H1 (cell line): ENCODE results near the gene PDZRN3. TPM values are rescaled to one million over a fixed set of nuclear protein-coding genes. Genes with fewer than 3 reads are reported as not detected.

Experiments used
- CTCF ChIA-PET: fragments of 300-600 bp; sonication (Branson Sonifier 250); formaldehyde crosslinking; loops from one replicate; lab custom pipeline; 2021; ENCODE audit not compliant: partially characterized antibody; lab: Charles Lee
- POLR2A ChIA-PET: fragments of 300-600 bp; sonication (Branson Sonifier 250); formaldehyde crosslinking; loops from one replicate; lab custom pipeline; 2021; ENCODE audit warnings: inconsistent platforms; ENCODE audit not compliant: partially characterized antibody; lab: Charles Lee
- DNase-seq, 2 experiments: peaks; one replicate each; pipeline versions ENCODE4 v3.0.0 to v3.0.0-alpha.2; 2010 to 2022; ENCODE audit warnings: low spot score in 2 of 2, low read depth in 1 of 2, mixed read lengths in 1 of 2
- FAIRE-seq: peaks from 2 replicates; lab custom pipeline; 2011; peaks lifted over from hg19 to GRCh38; lab: Jason Lieb, UNC
- H2AFZ ChIP-seq: 2 replicates; pipeline ENCODE4 v1.8.1; 2012; ENCODE audit warnings: low read length, inconsistent platforms
- H2AK5ac ChIP-seq: 2 replicates; pipeline ENCODE4 v1.6.1; 2013; ENCODE audit warnings: low read depth, low read length
- H2BK120ac ChIP-seq: replicated peaks from 2 replicates; pipeline ENCODE3; 2013; ENCODE audit warnings: low read depth, low read length, inconsistent platforms
- H2BK12ac ChIP-seq: 2 replicates; pipeline ENCODE4 v1.6.1; 2013; ENCODE audit warnings: low read depth, low read length
- H2BK15ac ChIP-seq: 2 replicates; pipeline ENCODE4 v1.6.1; 2013; ENCODE audit warnings: low read length
- H2BK20ac ChIP-seq: 2 replicates; pipeline ENCODE4 v1.6.1; 2013; ENCODE audit warnings: low read length
- H2BK5ac ChIP-seq: 2 replicates; pipeline ENCODE4 v1.6.1; 2013; ENCODE audit warnings: low read depth, low read length
- H3K14ac ChIP-seq: 2 replicates; pipeline ENCODE4 v1.6.1; 2013; ENCODE audit warnings: inconsistent platforms; ENCODE audit not compliant: insufficient read length
- H3K18ac ChIP-seq: 2 replicates; pipeline ENCODE4 v1.6.1; 2013; ENCODE audit warnings: low read length; ENCODE audit errors: extremely low read depth
- H3K23ac ChIP-seq: 2 replicates; pipeline ENCODE4 v1.6.1; 2013; ENCODE audit warnings: inconsistent platforms; ENCODE audit not compliant: insufficient read length
- H3K23me2 ChIP-seq: 2 replicates; pipeline ENCODE4 v1.6.1; 2013; ENCODE audit warnings: low read depth, low read length
- H3K27ac ChIP-seq: 2 replicates; pipeline ENCODE4 v1.6.1; 2011; ENCODE audit warnings: low read depth, low read length, inconsistent platforms
- H3K27me3 ChIP-seq, 4 experiments: replicated peaks in 1 of 4; 1 replicate in 1 of 4; 2 replicates in 3 of 4; pipeline versions ENCODE4 v1.6.1 to v1.8.1; 2011 to 2013; ENCODE audit warnings: low read length in 3 of 4, mild to moderate bottlenecking in 3 of 4, inconsistent platforms in 2 of 4, mixed read lengths in 2 of 4, moderate library complexity in 1 of 4; ENCODE audit not compliant: control insufficient read depth in 3 of 4, insufficient read depth in 3 of 4; ENCODE audit errors: extremely low read depth in 1 of 4
- H3K36me3 ChIP-seq, 4 experiments: 2 replicates each; pipeline versions ENCODE4 v1.6.1 to v1.8.1; 2011 to 2013; ENCODE audit warnings: mild to moderate bottlenecking in 4 of 4, low read length in 3 of 4, moderate library complexity in 2 of 4, control low read depth in 1 of 4, inconsistent platforms in 1 of 4; ENCODE audit not compliant: insufficient read depth in 4 of 4, control insufficient read depth in 2 of 4
- H3K4ac ChIP-seq: replicated peaks from 2 replicates; pipeline ENCODE3; 2013; ENCODE audit warnings: low read length, low read depth, mixed read lengths, inconsistent platforms; ENCODE audit not compliant: insufficient read length
- H3K4me1 ChIP-seq, 4 experiments: replicated peaks in 1 of 4; 1 replicate in 1 of 4; 2 replicates in 3 of 4; pipeline versions ENCODE4 v1.6.1 to v1.8.1; 2011 to 2013; ENCODE audit warnings: low read length in 3 of 4, inconsistent platforms in 2 of 4, mixed read lengths in 1 of 4; ENCODE audit not compliant: insufficient read depth in 4 of 4, control insufficient read depth in 3 of 4
- H3K4me2 ChIP-seq, 2 experiments: 2 replicates each; pipeline versions ENCODE4 v1.6.1 to v1.8.1; 2011 to 2013; ENCODE audit warnings: low read depth in 2 of 2, low read length in 2 of 2, control low read depth in 1 of 2, inconsistent platforms in 1 of 2, mild to moderate bottlenecking in 1 of 2; ENCODE audit not compliant: insufficient read depth in 1 of 2
- H3K4me3 ChIP-seq, 4 experiments: fragments of 200-600, 300-600 bp in 1 of 4; sonication (generic), shearing (Covaris generic), sonication (Bioruptor Twin) in 1 of 4; 2 replicates each; pipeline versions ENCODE4 v1.5.1 to v1.8.1; 2011 to 2016; ENCODE audit warnings: low read length in 4 of 4, low read depth in 3 of 4, control low read depth in 2 of 4, inconsistent platforms in 2 of 4, mild to moderate bottlenecking in 2 of 4, mixed read lengths in 1 of 4, moderate library complexity in 1 of 4; ENCODE audit not compliant: insufficient read depth in 2 of 4; ENCODE audit errors: extremely low read depth in 1 of 4
- H3K56ac ChIP-seq: replicated peaks from 2 replicates; pipeline ENCODE3; 2013; ENCODE audit warnings: low read depth, mild to moderate bottlenecking, mixed read lengths, low read length, inconsistent platforms; ENCODE audit not compliant: insufficient read length
- H3K79me1 ChIP-seq: 2 replicates; pipeline ENCODE4 v1.6.1; 2013; ENCODE audit warnings: low read depth, low read length, control low read depth
- H3K79me2 ChIP-seq, 2 experiments: 2 replicates each; pipeline versions ENCODE4 v1.6.1 to v1.8.1; 2012 to 2013; ENCODE audit warnings: low read length in 2 of 2, mild to moderate bottlenecking in 2 of 2, inconsistent platforms in 1 of 2; ENCODE audit not compliant: insufficient read depth in 2 of 2, control insufficient read depth in 1 of 2
- H3K9ac ChIP-seq, 4 experiments: replicated peaks in 1 of 4; 1 replicate in 1 of 4; 2 replicates in 3 of 4; pipeline versions ENCODE4 v1.6.1 to v1.8.1; 2011 to 2013; ENCODE audit warnings: low read depth in 3 of 4, low read length in 3 of 4, control low read depth in 2 of 4, mild to moderate bottlenecking in 2 of 4, moderate library complexity in 2 of 4, inconsistent platforms in 1 of 4; ENCODE audit errors: extremely low read depth in 1 of 4
- H3K9me3 ChIP-seq, 2 experiments: 2 replicates each; pipeline versions ENCODE4 v1.6.1 to v1.8.1; 2012 to 2013; ENCODE audit warnings: mild to moderate bottlenecking in 2 of 2, moderate library complexity in 2 of 2, control low read depth in 1 of 2, inconsistent platforms in 1 of 2, low read depth in 1 of 2, low read length in 1 of 2, mixed read lengths in 1 of 2; ENCODE audit not compliant: insufficient read depth in 2 of 2
- H4K20me1 ChIP-seq, 2 experiments: replicated peaks in 1 of 2; 2 replicates each; pipeline versions ENCODE3 to v1.8.1; 2011 to 2013; ENCODE audit warnings: inconsistent platforms in 2 of 2, low read length in 2 of 2, mild to moderate bottlenecking in 1 of 2; ENCODE audit not compliant: insufficient read depth in 2 of 2, control insufficient read depth in 1 of 2
- H4K5ac ChIP-seq: 2 replicates; pipeline ENCODE4 v1.6.1; 2013; ENCODE audit warnings: low read length, low read depth, mixed read lengths, inconsistent platforms; ENCODE audit not compliant: insufficient read length
- H4K8ac ChIP-seq: 2 replicates; pipeline ENCODE4 v1.8.0; 2013; ENCODE audit warnings: mild to moderate bottlenecking, moderate library complexity, low read length, inconsistent platforms; ENCODE audit not compliant: insufficient read depth; ENCODE audit errors: extremely low read depth
- H4K91ac ChIP-seq: replicated peaks from 2 replicates; pipeline ENCODE3; 2013; ENCODE audit warnings: low read length, mixed read lengths, inconsistent platforms; ENCODE audit not compliant: insufficient read length
- JUN ChIP-seq: IDR thresholded peaks from 2 replicates; pipeline ENCODE4 v1.6.1; 2011; ENCODE audit warnings: low read depth, mild to moderate bottlenecking, improper control_type of control experiment, low read length
- POLR2AphosphoS5 ChIP-seq: IDR thresholded peaks from 2 replicates; pipeline ENCODE4 v1.6.1; 2011; ENCODE audit warnings: low read depth, low read length
- POU5F1 ChIP-seq: IDR thresholded peaks from 2 replicates; pipeline ENCODE4 v1.6.1; 2011; ENCODE audit warnings: low read depth, mild to moderate bottlenecking, low read length, moderate library complexity
- SAP30 ChIP-seq: fragments of 300-600 bp; sonication (generic); IDR thresholded peaks from 2 replicates; pipeline ENCODE4 v1.7.1; 2012; ENCODE audit warnings: low read length, moderate library complexity, mild to moderate bottlenecking, inconsistent platforms; ENCODE audit not compliant: insufficient read depth, insufficient replicate concordance
- YY1 ChIP-seq: IDR thresholded peaks from 2 replicates; pipeline ENCODE4 v1.6.1; 2011; ENCODE audit warnings: low read depth, mild to moderate bottlenecking, low read length
- WGBS, 2 experiments: shearing (Covaris generic) in 1 of 2; methylation state at CpG; one replicate each; pipeline versions ENCODE4 v1.1.6 to v1.1.7; 2013 to 2015; ENCODE audit warnings: low lambda C conversion rate in 2 of 2, mixed read lengths in 2 of 2, inconsistent platforms in 1 of 2, low coverage in 1 of 2, missing lambda C conversion rate in 1 of 2; ENCODE audit not compliant: insufficient replicate concordance in 2 of 2, insufficient coverage in 1 of 2, insufficient read length in 1 of 2; ENCODE audit errors: extremely low coverage in 1 of 2, missing lambda C conversion rate in 1 of 2; 5-methylcytosine and 5-hydroxymethylcytosine counted together
- polyA plus RNA-seq, 7 experiments: library from polyadenylated mRNA; depleted of rRNA in 3 of 7; stranded (reverse) in 5 of 7; unstranded in 2 of 7; fragments of >200 nt in 5 of 7; fragments of 200-250 nt in 2 of 7; gene quantifications; 1 replicate in 5 of 7; 2 replicates in 1 of 7; 4 replicates in 1 of 7; pipeline versions ENCODE4 v1.2.1 to v1.2.3, GENCODE V29; 2011 to 2013; ENCODE audit warnings: missing spikeins in 2 of 7, mixed read lengths in 2 of 7
- total RNA-seq: library from RNA; stranded (reverse); fragmentation: NEBNext Ultra II Directional; extraction: Animal tissue kit (Norgen Biotek cat#: 25700); gene quantifications from 2 replicates; pipeline ENCODE4 v1.2.1, GENCODE V29; 2021
- TF ChIP-seq, protein P1 (sequence below): IDR thresholded peaks from 2 replicates; pipeline ENCODE4 v1.6.1; 2012; ENCODE audit warnings: inconsistent platforms

Gene PDZRN3
- total and polyA plus RNA-seq, 2 of the 8 experiments (the other 6 are each of a cell fraction or from before 2014, with no cell fraction given), result 4.2 to 20.5 TPM

- H2BK5ac ChIP-seq, result no peak overlapping the region
- no peak overlapping the region for H2AFZ ChIP-seq
- H3K9me3 ChIP-seq, result no peaks in the 10 kb centered on the region
- no peak overlapping the region for H3K14ac ChIP-seq
- no peaks in the 10 kb centered on the region; a peak in 2 of 7 replicates for H3K27me3 ChIP-seq
- H2BK12ac ChIP-seq, result no peak overlapping the region
- no peak overlapping the region for H3K9ac ChIP-seq
- DNase-seq (no peak), FAIRE-seq (no peak)
- 90% methylated on average over 4 of the region's 4 CpGs; no CpG with 5 or more reads in 1 of the 2 experiments for WGBS, 2 experiments
- H3K27ac ChIP-seq, result no peak overlapping the region
- CTCF ChIA-PET, result interaction anchor here (1.0 kb wide), 1 partner anchor 35 kb away, joined by 3 read pairs; no protein-coding TSS in a partner anchor
- H3K56ac ChIP-seq, result no peak overlapping the region
- no peaks in the 10 kb centered on the region for H3K79me2 ChIP-seq
- no peak overlapping the region for H4K91ac ChIP-seq
- H3K23ac ChIP-seq, result no peak overlapping the region
- peaks cover 0 to 7% (median 4%) of the 10 kb centered on the region in 4 experiments; a peak in 3 of 7 replicates for H3K4me1 ChIP-seq
- H3K23me2 ChIP-seq, result no peaks in the 10 kb centered on the region
- POLR2A ChIA-PET, result no interaction called here
- no peaks in the 10 kb centered on the region for H4K20me1 ChIP-seq
- no peak overlapping the region for H3K4me2 ChIP-seq
- no peaks in the 10 kb centered on the region for H3K36me3 ChIP-seq
- H4K8ac ChIP-seq, result no peak overlapping the region
- H2AK5ac ChIP-seq, result no peak overlapping the region
- H3K4ac ChIP-seq, result no peak overlapping the region
- no peak overlapping the region for H2BK20ac ChIP-seq
- H3K79me1 ChIP-seq, result no peaks in the 10 kb centered on the region
- H3K18ac ChIP-seq, result no peak overlapping the region
- no peak overlapping the region for H3K4me3 ChIP-seq
- H2BK15ac ChIP-seq, result no peak overlapping the region
- no peak overlapping the region for H2BK120ac ChIP-seq
- H4K5ac ChIP-seq, result no peak overlapping the region
- TF ChIP-seq JUN, result no peak
- TF ChIP-seq SAP30, result no peak
- no peak for TF ChIP-seq POU5F1
- TF ChIP-seq YY1, result no peak
- TF ChIP-seq POLR2AphosphoS5, result no peak
- TF ChIP-seq, protein P1, sequence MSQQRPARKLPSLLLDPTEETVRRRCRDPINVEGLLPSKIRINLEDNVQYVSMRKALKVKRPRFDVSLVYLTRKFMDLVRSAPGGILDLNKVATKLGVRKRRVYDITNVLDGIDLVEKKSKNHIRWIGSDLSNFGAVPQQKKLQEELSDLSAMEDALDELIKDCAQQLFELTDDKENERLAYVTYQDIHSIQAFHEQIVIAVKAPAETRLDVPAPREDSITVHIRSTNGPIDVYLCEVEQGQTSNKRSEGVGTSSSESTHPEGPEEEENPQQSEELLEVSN, result no peak
Measured at GRCh38 chr3:73656241-73656890, 31.6 kb upstream of the PDZRN3 start.
